Tibial nerve (tissue), 4 donors: ENCODE data around the gene GNAT1. TPM values are rescaled to one million over a fixed set of nuclear protein-coding genes. Genes with fewer than 3 reads are reported as not detected.

Source experiments
- DNase-seq, 2 donors: peaks; one replicate each; pipeline ENCODE4 v3.0.0-alpha.2; 2019; ENCODE audit warnings: low spot score in 2 of 2
- H3K27ac ChIP-seq, 4 donors: fragments of 200-600 bp; sonication (generic) in 3 of 4; one replicate each; pipeline ENCODE4 v1.5.1; 2017 to 2019; ENCODE audit warnings: mild to moderate bottlenecking in 1 of 4
- H3K27me3 ChIP-seq, 2 donors: fragments of 200-600 bp; sonication (generic) in 1 of 2; one replicate each; pipeline versions ENCODE4 v1.5.1 to v1.6.0; 2017 to 2019
- H3K36me3 ChIP-seq, 3 donors: fragments of 200-600 bp; sonication (generic); one replicate each; pipeline ENCODE4 v1.5.1; 2018 to 2019
- H3K4me1 ChIP-seq, 4 donors: fragments of 200-600 bp; sonication (generic) in 3 of 4; one replicate each; pipeline ENCODE4 v1.5.1; 2017 to 2019
- H3K4me3 ChIP-seq, 4 donors: fragments of 200-600 bp; sonication (generic) in 3 of 4; one replicate each; pipeline ENCODE4 v1.5.1; 2017 to 2019; ENCODE audit warnings: mild to moderate bottlenecking in 1 of 4, moderate library complexity in 1 of 4
- H3K9me3 ChIP-seq, 4 donors: fragments of 200-600 bp; sonication (generic) in 3 of 4; one replicate each; pipeline ENCODE4 v1.5.1; 2017 to 2019
- EP300 ChIP-seq, 2 donors: sonication (generic); formaldehyde crosslinking; IDR thresholded peaks; one replicate each; pipeline ENCODE4 v1.6.1; 2017; ENCODE audit warnings: antibody characterized with exemption in 2 of 2, mild to moderate bottlenecking in 1 of 2
- POLR2A ChIP-seq, 2 donors: fragments of 450-650 bp; IDR thresholded peaks; one replicate each; pipeline ENCODE4 v1.6.1; 2017; ENCODE audit warnings: antibody characterized with exemption in 2 of 2, mild to moderate bottlenecking in 2 of 2, moderate library complexity in 2 of 2
- WGBS, 2 donors: methylation state at CpG; one replicate each; pipeline ENCODE4 v1.1.5; 2018; 5-methylcytosine and 5-hydroxymethylcytosine counted together
- total RNA-seq, 4 donors: library from RNA; depleted of rRNA; stranded (reverse); fragments of >200 nt; gene quantifications; one replicate each; pipeline ENCODE4 v1.1.0, GENCODE V29; 2016
- TF ChIP-seq, protein P1 (sequence below), 5 experiments: fragments of 200-600 bp in 3 of 5; fragments of 450-650 bp in 2 of 5; sonication (generic) in 3 of 5; IDR thresholded peaks; one replicate each; pipeline ENCODE4 v1.5.1; 2016 to 2019; ENCODE audit warnings: antibody characterized with exemption in 5 of 5, mild to moderate bottlenecking in 3 of 5, moderate library complexity in 2 of 5

GNAT1 gene
- total RNA-seq, 4 donors from 2014 or later, result not detected

- Histone ChIP-seq H3K9me3 (no peaks in the 10 kb centered on the region), H3K36me3 (peaks cover 0 to 8% (median 0%) of the 10 kb centered on the region in 3 donors), H3K4me3 (no peak overlapping the region), H3K27ac (no peak overlapping the region), H3K27me3 (no peaks in the 10 kb centered on the region), H3K4me1 (peaks cover 0 to 13% (median 2%) of the 10 kb centered on the region in 4 donors)
- no peak for TF ChIP-seq EP300 (IDR thresholded peaks at IDR 0.05)
- TF ChIP-seq, protein P1, sequence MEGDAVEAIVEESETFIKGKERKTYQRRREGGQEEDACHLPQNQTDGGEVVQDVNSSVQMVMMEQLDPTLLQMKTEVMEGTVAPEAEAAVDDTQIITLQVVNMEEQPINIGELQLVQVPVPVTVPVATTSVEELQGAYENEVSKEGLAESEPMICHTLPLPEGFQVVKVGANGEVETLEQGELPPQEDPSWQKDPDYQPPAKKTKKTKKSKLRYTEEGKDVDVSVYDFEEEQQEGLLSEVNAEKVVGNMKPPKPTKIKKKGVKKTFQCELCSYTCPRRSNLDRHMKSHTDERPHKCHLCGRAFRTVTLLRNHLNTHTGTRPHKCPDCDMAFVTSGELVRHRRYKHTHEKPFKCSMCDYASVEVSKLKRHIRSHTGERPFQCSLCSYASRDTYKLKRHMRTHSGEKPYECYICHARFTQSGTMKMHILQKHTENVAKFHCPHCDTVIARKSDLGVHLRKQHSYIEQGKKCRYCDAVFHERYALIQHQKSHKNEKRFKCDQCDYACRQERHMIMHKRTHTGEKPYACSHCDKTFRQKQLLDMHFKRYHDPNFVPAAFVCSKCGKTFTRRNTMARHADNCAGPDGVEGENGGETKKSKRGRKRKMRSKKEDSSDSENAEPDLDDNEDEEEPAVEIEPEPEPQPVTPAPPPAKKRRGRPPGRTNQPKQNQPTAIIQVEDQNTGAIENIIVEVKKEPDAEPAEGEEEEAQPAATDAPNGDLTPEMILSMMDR (IDR thresholded peaks at IDR 0.05), result no peak
- no peak for TF ChIP-seq POLR2A (IDR thresholded peaks at IDR 0.05)
- DNase-seq, result no peak
- 93 to 94% methylated on average over 5 of the region's 5 CpGs for WGBS, 2 donors
Measured at GRCh38 chr3:50219285-50219684, 27.9 kb downstream of the GNAT1 start.

- peaks cover 0 to 8% (median 0%) of the 10 kb centered on the region in 3 donors for H3K36me3 ChIP-seq
- H3K9me3 ChIP-seq, result no peaks in the 10 kb centered on the region
- H3K27me3 ChIP-seq, result no peaks in the 10 kb centered on the region
- H3K4me1 ChIP-seq, result peaks cover 0 to 7% (median under 1%) of the 10 kb centered on the region in 4 donors
- no peak for DNase-seq
- no peak overlapping the region for H3K27ac ChIP-seq
- TF ChIP-seq POLR2A (IDR thresholded peaks at IDR 0.05) (no peak), EP300 (IDR thresholded peaks at IDR 0.05) (no peak)
- TF ChIP-seq, protein P1 (IDR thresholded peaks at IDR 0.05), result no peak
- WGBS, 2 donors, result 29 to 34% methylated on average over 6 of the region's 6 CpGs
- H3K4me3 ChIP-seq, result no peak overlapping the region
Measured at GRCh38 chr3:50220109-50220508, 28.7 kb downstream of the GNAT1 start.

DNA sequence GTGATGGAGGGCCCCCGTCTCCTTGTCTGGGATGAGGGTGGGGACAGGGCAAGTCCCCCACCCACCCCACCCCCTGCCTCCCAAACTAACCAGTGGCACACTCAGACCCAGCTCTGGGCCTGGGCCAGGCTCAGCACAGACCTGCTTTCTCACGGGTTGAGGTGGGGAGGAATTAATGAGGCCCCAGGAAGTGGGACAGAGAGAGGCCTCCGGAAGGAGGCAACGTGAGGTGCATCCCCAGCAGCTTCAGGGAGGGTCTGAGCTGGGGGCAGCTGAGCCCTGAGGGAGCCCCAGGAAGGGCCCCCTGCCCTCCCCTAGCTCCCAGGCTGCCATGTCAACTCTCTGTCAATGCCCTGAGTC, 29.6 kb downstream of the GNAT1 start:
- Histone ChIP-seq H3K27ac (no peak overlapping the region), H3K27me3 (no peaks in the 10 kb centered on the region), H3K9me3 (no peaks in the 10 kb centered on the region), H3K36me3 (peaks cover 0 to 8% (median 0%) of the 10 kb centered on the region in 3 donors), H3K4me1 (peaks cover 0 to 11% (median 0%) of the 10 kb centered on the region in 4 donors), H3K4me3 (no peak overlapping the region)
- WGBS, 2 donors, result 61 to 83% methylated on average over 1 to 4 of the region's 4 CpGs
- no peak for DNase-seq
- TF ChIP-seq EP300 (IDR thresholded peaks at IDR 0.05), result no peak
- TF ChIP-seq, protein P1 (IDR thresholded peaks at IDR 0.05), result no peak
- TF ChIP-seq POLR2A (IDR thresholded peaks at IDR 0.05), result no peak

DNA sequence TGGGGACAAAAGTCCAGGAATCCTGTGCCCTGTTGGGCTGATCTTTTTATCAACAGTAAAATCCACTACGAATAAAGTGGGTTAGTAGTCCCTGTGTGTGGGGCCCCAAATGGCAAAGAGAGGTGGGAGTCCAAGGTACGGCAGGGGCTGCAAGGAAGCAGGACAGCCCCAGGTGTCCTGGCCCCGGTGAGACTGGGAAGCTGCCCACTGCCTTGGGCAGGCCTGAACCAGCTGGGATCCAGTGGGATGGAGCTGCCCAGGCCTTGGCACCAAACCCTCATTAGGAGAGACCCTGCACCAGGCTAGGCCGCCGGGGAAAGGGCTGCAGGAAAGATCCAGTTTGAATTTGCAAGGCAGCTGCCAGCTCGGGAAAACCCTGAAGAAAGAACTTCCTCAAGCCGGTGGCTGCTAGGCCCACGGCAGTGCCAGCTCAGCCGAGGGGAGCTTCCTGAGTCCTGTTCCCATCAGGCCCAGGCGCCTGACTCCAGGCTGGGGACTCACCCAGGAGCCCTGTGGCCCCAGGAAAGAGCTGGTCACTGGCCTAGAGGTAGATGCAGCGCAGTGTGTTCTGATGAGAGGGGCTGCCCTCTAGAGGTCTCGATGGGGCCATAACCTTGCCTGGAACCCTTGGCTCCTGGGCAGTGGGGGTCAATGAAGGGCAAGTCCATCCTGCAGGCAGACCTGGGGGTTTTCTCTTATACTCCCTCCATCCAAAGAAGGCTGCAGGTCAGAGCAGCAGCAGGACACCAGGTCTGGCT, 30.2 kb downstream of the GNAT1 start:
- Histone ChIP-seq H3K36me3 (peaks cover 0 to 8% (median 0%) of the 10 kb centered on the region in 3 donors), H3K4me3 (no peak overlapping the region), H3K9me3 (no peaks in the 10 kb centered on the region), H3K27me3 (no peaks in the 10 kb centered on the region), H3K4me1 (peaks cover 0 to 16% (median 2%) of the 10 kb centered on the region in 4 donors), H3K27ac (no peak overlapping the region)
- no peak for TF ChIP-seq EP300 (IDR thresholded peaks at IDR 0.05)
- TF ChIP-seq, protein P1 (IDR thresholded peaks at IDR 0.05), result no peak
- TF ChIP-seq POLR2A (IDR thresholded peaks at IDR 0.05), result no peak
- 64 to 78% methylated on average over 12 of the region's 12 CpGs for WGBS, 2 donors
- DNase-seq, result no peak

DNA sequence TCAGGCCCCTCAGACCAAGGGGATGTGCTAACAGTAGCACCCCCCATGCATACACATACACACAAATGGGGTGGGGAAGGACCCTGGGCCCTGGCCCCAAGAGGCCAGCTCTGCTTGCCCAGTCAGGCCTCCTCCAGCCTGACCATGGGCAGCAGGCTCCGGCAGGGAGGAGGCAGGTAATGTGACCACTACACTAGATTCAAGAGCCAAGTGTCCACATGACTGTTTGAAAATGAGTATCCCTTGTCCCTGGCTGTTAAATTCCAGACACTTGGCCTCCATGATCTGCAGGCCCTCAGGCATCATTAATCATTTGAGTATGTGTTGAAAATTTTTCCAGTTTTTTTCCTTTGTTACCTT, 30.7 kb downstream of the GNAT1 start:
- H3K27ac ChIP-seq, result no peak overlapping the region
- H3K36me3 ChIP-seq, result peaks cover 0 to 8% (median 0%) of the 10 kb centered on the region in 3 donors
- peaks cover 0 to 21% (median 8%) of the 10 kb centered on the region in 4 donors for H3K4me1 ChIP-seq
- WGBS, 2 donors, result 56 to 71% methylated on average over 1 of the region's 1 CpG
- no peaks in the 10 kb centered on the region for H3K9me3 ChIP-seq
- TF ChIP-seq EP300 (IDR thresholded peaks at IDR 0.05), result no peak
- TF ChIP-seq, protein P1 (IDR thresholded peaks at IDR 0.05), result no peak
- TF ChIP-seq POLR2A (IDR thresholded peaks at IDR 0.05), result no peak
- H3K27me3 ChIP-seq, result no peaks in the 10 kb centered on the region
- no peak for DNase-seq
- H3K4me3 ChIP-seq, result no peak overlapping the region
